Measurements from ENCODE around the gene ATP2C2.

GRCh38 chr16:84498223-84498610, 129.9 kb downstream of the ATP2C2 start:
- TF ChIP-seq, protein P1, sequence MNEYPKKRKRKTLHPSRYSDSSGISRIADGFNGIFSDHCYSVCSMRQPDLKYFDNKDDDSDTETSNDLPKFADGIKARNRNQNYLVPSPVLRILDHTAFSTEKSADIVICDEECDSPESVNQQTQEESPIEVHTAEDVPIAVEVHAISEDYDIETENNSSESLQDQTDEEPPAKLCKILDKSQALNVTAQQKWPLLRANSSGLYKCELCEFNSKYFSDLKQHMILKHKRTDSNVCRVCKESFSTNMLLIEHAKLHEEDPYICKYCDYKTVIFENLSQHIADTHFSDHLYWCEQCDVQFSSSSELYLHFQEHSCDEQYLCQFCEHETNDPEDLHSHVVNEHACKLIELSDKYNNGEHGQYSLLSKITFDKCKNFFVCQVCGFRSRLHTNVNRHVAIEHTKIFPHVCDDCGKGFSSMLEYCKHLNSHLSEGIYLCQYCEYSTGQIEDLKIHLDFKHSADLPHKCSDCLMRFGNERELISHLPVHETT (tag by site-specific recombination; IDR thresholded peaks at IDR 0.05), result no peak
- TF ChIP-seq, protein P2, sequence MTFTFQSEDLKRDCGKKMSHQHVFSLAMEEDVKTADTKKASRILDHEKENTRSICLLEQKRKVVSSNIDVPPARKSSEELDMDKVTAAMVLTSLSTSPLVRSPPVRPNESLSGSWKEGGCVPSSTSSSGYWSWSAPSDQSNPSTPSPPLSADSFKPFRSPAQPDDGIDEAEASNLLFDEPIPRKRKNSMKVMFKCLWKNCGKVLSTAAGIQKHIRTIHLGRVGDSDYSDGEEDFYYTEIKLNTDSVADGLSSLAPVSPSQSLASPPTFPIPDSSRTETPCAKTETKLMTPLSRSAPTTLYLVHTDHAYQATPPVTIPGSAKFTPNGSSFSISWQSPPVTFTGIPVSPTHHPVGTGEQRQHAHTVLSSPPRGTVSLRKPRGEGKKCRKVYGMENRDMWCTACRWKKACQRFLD (tag by site-specific recombination; IDR thresholded peaks at IDR 0.05), result no peak
- no peak for TF ChIP-seq ZNF777 (tag by site-specific recombination; IDR thresholded peaks at IDR 0.05; ENCODE audit: borderline replicate concordance)

Measured in HEK293 (cell line).